Hepatocyte (in vitro differentiated cells): ENCODE results near the gene C16orf54. TPM values are rescaled to one million over a fixed set of nuclear protein-coding genes. Genes with fewer than 3 reads are reported as not detected.

Experiments used
- DNase-seq: peaks from one replicate; pipeline ENCODE4 v3.0.0-alpha.2; 2016; ENCODE audit warnings: low spot score
- H2AFZ ChIP-seq: fragments of 200-600 bp; sonication (generic); 2 replicates; pipeline ENCODE4 v1.6.0; 2016; ENCODE audit warnings: antibody characterized with exemption, mild to moderate bottlenecking
- H3K27ac ChIP-seq: fragments of 200-600 bp; sonication (generic); 2 replicates; pipeline ENCODE4 v1.5.1; 2016; ENCODE audit warnings: mild to moderate bottlenecking
- H3K27me3 ChIP-seq: fragments of 200-600 bp; sonication (generic); 2 replicates; pipeline ENCODE4 v1.6.1; 2016
- H3K36me3 ChIP-seq: fragments of 200-600 bp; sonication (generic); replicated peaks from 2 replicates; pipeline ENCODE4 v1.5.1; 2016; ENCODE audit warnings: low read depth; ENCODE audit not compliant: insufficient read depth
- H3K4me1 ChIP-seq: fragments of 200-600 bp; sonication (generic); 2 replicates; pipeline ENCODE4 v1.5.1; 2016; ENCODE audit warnings: mild to moderate bottlenecking, moderate library complexity; ENCODE audit not compliant: insufficient read depth
- H3K4me2 ChIP-seq: fragments of 200-600 bp; sonication (generic); 2 replicates; pipeline ENCODE4 v1.6.0; 2016
- H3K4me3 ChIP-seq: fragments of 200-600 bp; sonication (generic); 2 replicates; pipeline ENCODE4 v1.5.1; 2016; ENCODE audit warnings: mild to moderate bottlenecking
- H3K79me2 ChIP-seq: fragments of 200-600 bp; sonication (generic); 2 replicates; pipeline ENCODE4 v1.6.0; 2017; ENCODE audit warnings: mild to moderate bottlenecking
- H3K9me2 ChIP-seq: fragments of 200-600 bp; sonication (generic); replicated peaks from 2 replicates; pipeline ENCODE4 v1.6.0; 2017; ENCODE audit warnings: mild to moderate bottlenecking; ENCODE audit not compliant: insufficient read depth
- H3K9me3 ChIP-seq: fragments of 200-600 bp; sonication (generic); 2 replicates; pipeline ENCODE4 v1.5.1; 2016; ENCODE audit warnings: low read depth, mild to moderate bottlenecking
- H4K20me1 ChIP-seq: fragments of 200-600 bp; sonication (generic); 2 replicates; pipeline ENCODE4 v1.6.0; 2016; ENCODE audit warnings: mild to moderate bottlenecking; ENCODE audit not compliant: insufficient read depth, poor library complexity, severe bottlenecking
- EZH2 ChIP-seq: fragments of 200-600 bp; sonication (generic); IDR thresholded peaks from 2 replicates; pipeline ENCODE4 v1.6.1; 2016; ENCODE audit warnings: antibody characterized with exemption, mild to moderate bottlenecking, borderline replicate concordance
- EZH2phosphoT487 ChIP-seq: fragments of 200-600 bp; sonication (generic); IDR thresholded peaks from one replicate; pipeline ENCODE4 v1.6.1; 2018; ENCODE audit warnings: antibody characterized with exemption, mild to moderate bottlenecking, low read depth, moderate library complexity; ENCODE audit not compliant: unreplicated experiment, severe bottlenecking
- WGBS: methylation state at CpG from one replicate; pipeline ENCODE4 v1.1.6; 2016; ENCODE audit warnings: low lambda C conversion rate; ENCODE audit errors: missing lambda C conversion rate; 5-methylcytosine and 5-hydroxymethylcytosine counted together
- polyA plus RNA-seq: library from polyadenylated mRNA; unstranded; fragments of >200 nt; fragmentation: Nextera tagmentation; extraction: Ambion mirVana; gene quantifications from 2 replicates; pipeline ENCODE4 v1.2.1, GENCODE V29; 2016
- total RNA-seq: library from RNA; depleted of rRNA; stranded (reverse); fragments of >200 nt; gene quantifications from 2 replicates; pipeline ENCODE4 v1.2.3, GENCODE V29; 2014
- TF ChIP-seq, protein P1 (sequence below): fragments of 200-600 bp; sonication (generic); IDR thresholded peaks from 2 replicates; pipeline ENCODE4 v1.5.1; 2016; ENCODE audit warnings: antibody characterized with exemption, mild to moderate bottlenecking; ENCODE audit not compliant: poor library complexity

C16orf54 gene
- total and polyA plus RNA-seq, 2 experiments from 2014 or later, result 0.10 to 0.16 TPM

DNA sequence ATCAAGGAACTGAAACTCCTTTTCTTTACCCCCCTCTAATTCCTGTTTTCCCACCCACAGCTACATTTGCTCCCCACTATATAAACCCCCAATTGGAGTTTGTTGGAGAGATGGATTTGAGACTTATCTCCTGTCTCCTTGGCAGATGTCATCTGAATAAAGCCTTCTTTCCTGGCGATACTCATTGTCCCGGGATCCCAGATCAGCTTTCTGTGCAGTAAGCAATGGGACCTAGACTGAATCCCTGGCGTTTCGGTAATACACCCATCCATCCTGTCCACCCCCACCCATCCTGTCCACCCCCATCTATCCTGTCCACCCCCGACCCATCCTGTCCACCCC, 44.6 kb downstream of the C16orf54 start:
- Histone ChIP-seq H3K27me3 (no peaks in the 10 kb centered on the region), H3K4me3 (no peak overlapping the region), H3K36me3 (no peaks in the 10 kb centered on the region), H3K9me3 (no peaks in the 10 kb centered on the region), H4K20me1 (peaks cover under 1% of the 10 kb centered on the region), H2AFZ (no peak overlapping the region), H3K27ac (no peak overlapping the region), H3K4me1 (no peaks in the 10 kb centered on the region), H3K79me2 (no peaks in the 10 kb centered on the region), H3K9me2 (no peaks in the 10 kb centered on the region), H3K4me2 (no peak overlapping the region)
- DNase-seq, result no peak
- TF ChIP-seq EZH2, result no peak
- no peak for TF ChIP-seq EZH2phosphoT487
- TF ChIP-seq, protein P1, sequence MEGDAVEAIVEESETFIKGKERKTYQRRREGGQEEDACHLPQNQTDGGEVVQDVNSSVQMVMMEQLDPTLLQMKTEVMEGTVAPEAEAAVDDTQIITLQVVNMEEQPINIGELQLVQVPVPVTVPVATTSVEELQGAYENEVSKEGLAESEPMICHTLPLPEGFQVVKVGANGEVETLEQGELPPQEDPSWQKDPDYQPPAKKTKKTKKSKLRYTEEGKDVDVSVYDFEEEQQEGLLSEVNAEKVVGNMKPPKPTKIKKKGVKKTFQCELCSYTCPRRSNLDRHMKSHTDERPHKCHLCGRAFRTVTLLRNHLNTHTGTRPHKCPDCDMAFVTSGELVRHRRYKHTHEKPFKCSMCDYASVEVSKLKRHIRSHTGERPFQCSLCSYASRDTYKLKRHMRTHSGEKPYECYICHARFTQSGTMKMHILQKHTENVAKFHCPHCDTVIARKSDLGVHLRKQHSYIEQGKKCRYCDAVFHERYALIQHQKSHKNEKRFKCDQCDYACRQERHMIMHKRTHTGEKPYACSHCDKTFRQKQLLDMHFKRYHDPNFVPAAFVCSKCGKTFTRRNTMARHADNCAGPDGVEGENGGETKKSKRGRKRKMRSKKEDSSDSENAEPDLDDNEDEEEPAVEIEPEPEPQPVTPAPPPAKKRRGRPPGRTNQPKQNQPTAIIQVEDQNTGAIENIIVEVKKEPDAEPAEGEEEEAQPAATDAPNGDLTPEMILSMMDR, result no peak
- WGBS, result 91% methylated on average over 4 of the region's 5 CpGs

DNA sequence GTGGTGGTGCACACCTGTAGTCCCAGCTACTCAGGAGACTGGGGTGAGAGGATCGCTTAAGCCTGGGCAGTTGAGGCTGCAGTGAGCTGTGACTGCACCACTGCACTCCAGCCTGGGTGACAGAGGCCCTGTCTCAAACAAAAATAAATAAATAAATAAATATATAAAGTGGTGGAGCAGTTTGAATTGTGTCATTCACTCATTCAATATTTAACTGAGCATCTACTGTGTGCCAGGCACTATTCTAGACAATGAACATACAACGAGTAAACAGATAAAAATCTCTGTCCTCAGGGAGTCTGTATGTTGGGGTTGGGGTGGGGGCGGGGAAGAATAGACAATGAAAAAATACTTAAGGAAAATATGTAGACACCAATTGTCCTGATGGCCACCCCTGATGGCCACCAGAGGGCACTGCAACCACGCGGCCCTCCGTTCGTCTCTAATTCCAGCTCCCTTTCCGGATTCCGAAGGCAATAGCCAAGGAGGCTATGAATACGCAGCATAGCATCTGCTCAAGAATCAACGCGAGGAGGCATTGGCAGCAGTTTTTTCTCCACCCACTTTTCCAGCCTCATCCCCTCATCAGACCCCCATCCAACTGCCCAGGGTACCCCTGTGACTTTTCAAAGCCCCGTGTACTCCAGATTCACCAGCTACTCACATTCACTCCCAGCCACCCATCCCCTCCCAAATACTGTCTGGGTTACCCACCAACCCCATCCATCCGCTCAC, 45.4 kb downstream of the C16orf54 start:
- Histone ChIP-seq H3K9me2 (no peaks in the 10 kb centered on the region), H3K4me1 (no peaks in the 10 kb centered on the region), H3K27ac (no peak overlapping the region), H4K20me1 (peaks cover 4% of the 10 kb centered on the region), H3K9me3 (no peaks in the 10 kb centered on the region), H3K4me2 (peak overlapping the region; percentile 61), H3K4me3 (no peak overlapping the region), H3K36me3 (no peaks in the 10 kb centered on the region), H3K27me3 (no peaks in the 10 kb centered on the region), H3K79me2 (peaks cover 2% of the 10 kb centered on the region), H2AFZ (no peak overlapping the region)
- peak; percentile 91 for DNase-seq
- 13% methylated on average over 13 of the region's 14 CpGs for WGBS
- no peak for TF ChIP-seq EZH2phosphoT487
- TF ChIP-seq, protein P1, result peak; percentile 86

DNA sequence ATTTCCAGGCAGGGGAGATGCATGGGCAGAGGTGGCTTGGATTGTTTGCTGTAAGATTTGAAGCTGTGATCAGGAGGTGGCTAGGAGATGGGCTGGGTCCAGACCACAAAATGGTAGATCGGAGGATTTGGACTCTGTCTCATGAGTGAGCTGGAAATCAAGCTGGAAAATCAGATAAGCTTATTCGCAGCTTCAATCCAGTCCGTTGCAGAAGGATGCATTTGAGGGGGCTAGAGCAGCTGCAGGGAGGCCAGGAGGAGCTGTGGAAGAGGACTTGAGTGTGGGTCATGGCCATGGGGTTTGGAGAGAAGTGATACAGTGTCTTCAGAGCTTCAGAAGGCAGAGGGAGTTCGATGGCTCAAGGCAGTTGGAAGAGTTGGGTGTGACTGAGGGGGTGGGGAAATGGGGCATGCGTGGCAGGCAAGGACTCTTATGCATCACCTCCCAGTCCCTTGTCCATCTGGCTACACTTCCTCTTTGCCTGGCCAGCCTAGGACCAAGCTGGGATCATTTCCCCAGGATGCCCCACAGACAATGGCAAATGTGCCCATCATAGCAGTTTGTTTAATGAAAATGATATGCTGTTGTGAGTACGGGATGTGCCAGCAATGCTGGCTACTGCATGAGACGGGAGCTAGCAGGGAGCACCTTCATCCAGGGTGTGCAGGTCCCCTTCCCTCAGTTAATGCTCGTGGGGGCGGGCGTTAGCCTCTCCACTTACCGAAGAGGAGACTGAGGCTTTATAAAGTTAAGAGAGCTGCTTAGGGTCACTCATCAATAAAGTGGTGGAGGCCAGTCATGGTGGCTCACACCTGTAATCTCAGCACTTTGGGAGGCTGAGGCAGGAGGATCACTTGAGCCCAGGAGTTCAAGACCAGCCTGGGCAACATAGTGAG, 46.2 kb downstream of the C16orf54 start:
- Histone ChIP-seq H3K9me3 (no peaks in the 10 kb centered on the region), H3K4me3 (no peak overlapping the region), H4K20me1 (peaks cover 4% of the 10 kb centered on the region), H3K4me2 (no peak overlapping the region), H2AFZ (no peak overlapping the region), H3K36me3 (no peaks in the 10 kb centered on the region), H3K9me2 (no peaks in the 10 kb centered on the region), H3K4me1 (no peaks in the 10 kb centered on the region), H3K79me2 (peaks cover 2% of the 10 kb centered on the region), H3K27ac (no peak overlapping the region), H3K27me3 (no peaks in the 10 kb centered on the region)
- TF ChIP-seq EZH2 (no peak), EZH2phosphoT487 (no peak)
- TF ChIP-seq, protein P1, result no peak
- no peak for DNase-seq
- 76% methylated on average over 11 of the region's 11 CpGs for WGBS
